SK-N-SH (cell line): ENCODE results near the gene ZC3H12A.

Experiments used
- NRF1 ChIP-seq: IDR thresholded peaks from 2 replicates; pipeline ENCODE4 v1.6.1; 2012; ENCODE audit warnings: low read depth, mild to moderate bottlenecking, low read length
- POLR2AphosphoS5 ChIP-seq: IDR thresholded peaks from 2 replicates; pipeline ENCODE4 v1.6.1; 2012; ENCODE audit warnings: low read depth, low read length
- SIN3A ChIP-seq: IDR thresholded peaks from 2 replicates; pipeline ENCODE4 v1.6.1; 2012; ENCODE audit warnings: low read depth, mild to moderate bottlenecking, low read length, moderate library complexity, borderline replicate concordance
- TAF1 ChIP-seq: IDR thresholded peaks from 2 replicates; pipeline ENCODE4 v1.6.1; 2012; ENCODE audit warnings: low read depth, mild to moderate bottlenecking, low read length, moderate library complexity, borderline replicate concordance

- TF ChIP-seq POLR2AphosphoS5 (no peak), SIN3A (no peak), NRF1 (no peak), TAF1 (no peak)
These were observed 5.0 kb upstream of the ZC3H12A start for GRCh38 chr1:37469386-37469785.
